ENCODE results near the gene TTC7B.

GRCh38 chr14:90810806-90811205, 5.4 kb downstream of the TTC7B start:
- TF ChIP-seq REST (IDR thresholded peaks at IDR 0.05; ENCODE audit: insufficient read depth in 1 of 2, low read depth in 2 of 2, low read length in 2 of 2) (no peak), TAF1 (IDR thresholded peaks at IDR 0.05; ENCODE audit: borderline replicate concordance, insufficient read depth, low read length) (no peak), POLR2AphosphoS5 (IDR thresholded peaks at IDR 0.05; ENCODE audit: low read depth, low read length) (no peak), SIN3A (IDR thresholded peaks at IDR 0.05; ENCODE audit: borderline replicate concordance, insufficient read depth, low read length) (no peak)
